ENCODE results near the gene KRT9.
"Not testable (repeated sequence)": the region's sequence is repeated elsewhere in the genome, so short reads cannot be mapped to it uniquely, and the experiment has no call there.

KRT9 gene

GRCh38 chr17:41592601-41593305 lies 20.9 kb upstream of the KRT9 start:
- Histone ChIP-seq H3K4me3 (ENCODE audit: low read length) (no peak overlapping the region), H3K36me3 (ENCODE audit: insufficient read depth, low read length) (no peaks in the 10 kb centered on the region), H3K4me1 (ENCODE audit: insufficient read depth, low read length) (no peaks in the 10 kb centered on the region), H3K9me3 (ENCODE audit: low read length) (no peaks in the 10 kb centered on the region), H3K27me3 (ENCODE audit: insufficient read depth, low read length) (peaks cover 3% of the 10 kb centered on the region), H2AFZ (ENCODE audit: low read depth, low read length) (no peak overlapping the region)

GRCh38 chr17:41589301-41589700 lies 17.4 kb upstream of the KRT9 start:
- no peak overlapping the region for H3K4me3 ChIP-seq (ENCODE audit: low read length)
- H3K27me3 ChIP-seq (ENCODE audit: insufficient read depth, low read length), result peaks cover 6% of the 10 kb centered on the region
- no peaks in the 10 kb centered on the region for H3K4me1 ChIP-seq (ENCODE audit: insufficient read depth, low read length)
- H3K36me3 ChIP-seq (ENCODE audit: insufficient read depth, low read length), result no peaks in the 10 kb centered on the region
- no peak overlapping the region for H2AFZ ChIP-seq (ENCODE audit: low read depth, low read length)
- H3K9me3 ChIP-seq (ENCODE audit: low read length), result no peaks in the 10 kb centered on the region

- no peak overlapping the region for H3K4me3 ChIP-seq (ENCODE audit: low read length)
- H3K4me1 ChIP-seq (ENCODE audit: insufficient read depth, low read length), result no peaks in the 10 kb centered on the region
- H3K9me3 ChIP-seq (ENCODE audit: low read length), result no peaks in the 10 kb centered on the region
- H2AFZ ChIP-seq (ENCODE audit: low read depth, low read length), result no peak overlapping the region
- H3K27me3 ChIP-seq (ENCODE audit: insufficient read depth, low read length), result peaks cover 6% of the 10 kb centered on the region
- no peaks in the 10 kb centered on the region for H3K36me3 ChIP-seq (ENCODE audit: insufficient read depth, low read length)
Measured at GRCh38 chr17:41588126-41588810, 16.4 kb upstream of the KRT9 start.

GRCh38 chr17:41586863-41587495 lies 15.1 kb upstream of the KRT9 start, which contains the start of gene KRT14:
Gene KRT14 (minus strand): TSS chr17:41586895. CDS start chr17:41586834, 61 bp downstream.
- Histone ChIP-seq H3K4me3 (ENCODE audit: low read length) (no peak within 1 kb of the TSS), H3K27me3 (ENCODE audit: insufficient read depth, low read length) (peaks cover 6% of the 10 kb centered on the region), H3K36me3 (ENCODE audit: insufficient read depth, low read length) (no peaks in the 10 kb centered on the region), H2AFZ (ENCODE audit: low read depth, low read length) (no peak within 1 kb of the TSS), H3K9me3 (ENCODE audit: low read length) (no peaks in the 10 kb centered on the region), H3K4me1 (ENCODE audit: insufficient read depth, low read length) (no peaks in the 10 kb centered on the region)

- no peak overlapping the region for H3K4me3 ChIP-seq (ENCODE audit: low read length)
- H3K27me3 ChIP-seq (ENCODE audit: insufficient read depth, low read length), result peaks cover 3% of the 10 kb centered on the region
- H2AFZ ChIP-seq (ENCODE audit: low read depth, low read length), result no peak overlapping the region
- no peaks in the 10 kb centered on the region for H3K9me3 ChIP-seq (ENCODE audit: low read length)
- no peaks in the 10 kb centered on the region for H3K4me1 ChIP-seq (ENCODE audit: insufficient read depth, low read length)
- H3K36me3 ChIP-seq (ENCODE audit: insufficient read depth, low read length), result no peaks in the 10 kb centered on the region
Measured at GRCh38 chr17:41585301-41586056, 13.6 kb upstream of the KRT9 start.

GRCh38 chr17:41584331-41584927 lies 12.6 kb upstream of the KRT9 start:
- not testable (repeated sequence) for H3K4me3 ChIP-seq (ENCODE audit: low read length); H3K9me3 ChIP-seq (ENCODE audit: low read length); H3K4me1 ChIP-seq (ENCODE audit: insufficient read depth, low read length); H3K27me3 ChIP-seq (ENCODE audit: insufficient read depth, low read length); H2AFZ ChIP-seq (ENCODE audit: low read depth, low read length); H3K36me3 ChIP-seq (ENCODE audit: insufficient read depth, low read length)

GRCh38 chr17:41583137-41584127 lies 11.6 kb upstream of the KRT9 start:
- peaks cover 3% of the 10 kb centered on the region for H3K27me3 ChIP-seq (ENCODE audit: insufficient read depth, low read length)

GRCh38 chr17:41582061-41582968 lies 10.5 kb upstream of the KRT9 start:
- not testable (repeated sequence) for H3K4me3 ChIP-seq (ENCODE audit: low read length); H3K36me3 ChIP-seq (ENCODE audit: insufficient read depth, low read length); H3K27me3 ChIP-seq (ENCODE audit: insufficient read depth, low read length); H2AFZ ChIP-seq (ENCODE audit: low read depth, low read length); H3K4me1 ChIP-seq (ENCODE audit: insufficient read depth, low read length); H3K9me3 ChIP-seq (ENCODE audit: low read length)

More at GRCh38 chr17:41583137-41584127, 11.6 kb upstream of the KRT9 start:
- H3K36me3 ChIP-seq (ENCODE audit: insufficient read depth, low read length), result no peaks in the 10 kb centered on the region
- H2AFZ ChIP-seq (ENCODE audit: low read depth, low read length), result no peak overlapping the region
- no peak overlapping the region for H3K4me3 ChIP-seq (ENCODE audit: low read length)
- H3K4me1 ChIP-seq (ENCODE audit: insufficient read depth, low read length), result no peaks in the 10 kb centered on the region
- no peaks in the 10 kb centered on the region for H3K9me3 ChIP-seq (ENCODE audit: low read length)

- Histone ChIP-seq H3K4me1 (ENCODE audit: insufficient read depth, low read length) (no peaks in the 10 kb centered on the region), H3K9me3 (ENCODE audit: low read length) (no peaks in the 10 kb centered on the region), H3K27me3 (ENCODE audit: insufficient read depth, low read length) (peaks cover 3% of the 10 kb centered on the region), H3K4me3 (ENCODE audit: low read length) (no peak overlapping the region), H3K36me3 (ENCODE audit: insufficient read depth, low read length) (no peaks in the 10 kb centered on the region), H2AFZ (ENCODE audit: low read depth, low read length) (no peak overlapping the region)
Measured at GRCh38 chr17:41581366-41582060, 9.7 kb upstream of the KRT9 start.

- no peak overlapping the region for H2AFZ ChIP-seq (ENCODE audit: low read depth, low read length)
- peaks cover 3% of the 10 kb centered on the region for H3K27me3 ChIP-seq (ENCODE audit: insufficient read depth, low read length)
- no peak overlapping the region for H3K4me3 ChIP-seq (ENCODE audit: low read length)
- no peaks in the 10 kb centered on the region for H3K36me3 ChIP-seq (ENCODE audit: insufficient read depth, low read length)
- no peaks in the 10 kb centered on the region for H3K9me3 ChIP-seq (ENCODE audit: low read length)
- no peaks in the 10 kb centered on the region for H3K4me1 ChIP-seq (ENCODE audit: insufficient read depth, low read length)
Measured at GRCh38 chr17:41580687-41581365, 9.0 kb upstream of the KRT9 start.

Measured in neuron (in vitro differentiated cells).